T-helper 1 cell (primary cell): Measurements from ENCODE around the gene TMEM125.

Experiments
- DNase-seq, 5 donors: peaks; one replicate each; pipeline ENCODE4 v3.0.0-alpha.2; 2012 to 2020

TMEM125 gene

GRCh38 chr1:43247256-43247921, 22.4 kb upstream of the TMEM125 start:
- DNase-seq = no peak

GRCh38 chr1:43250351-43250761, 19.4 kb upstream of the TMEM125 start:
- DNase-seq = no peak

GRCh38 chr1:43251024-43251423, 18.8 kb upstream of the TMEM125 start:
- no peak for DNase-seq

GRCh38 chr1:43252225-43252624, 17.6 kb upstream of the TMEM125 start:
- no peak for DNase-seq

- DNase-seq = no peak
Measured at GRCh38 chr1:43253173-43253572, 16.6 kb upstream of the TMEM125 start.

- no peak for DNase-seq
Measured at GRCh38 chr1:43253876-43254275, 15.9 kb upstream of the TMEM125 start.

GRCh38 chr1:43255438-43256210, 14.2 kb upstream of the TMEM125 start:
- no peak for DNase-seq

GRCh38 chr1:43256675-43257570, 12.9 kb upstream of the TMEM125 start:
- DNase-seq = no peak

GRCh38 chr1:43258370-43258769, 11.4 kb upstream of the TMEM125 start:
- no peak for DNase-seq

- no peak for DNase-seq
Measured at GRCh38 chr1:43265431-43265830, 4.4 kb upstream of the TMEM125 start.

- no peak for DNase-seq
Measured at GRCh38 chr1:43266881-43267280, 2.9 kb upstream of the TMEM125 start.

- no peak for DNase-seq
Measured at GRCh38 chr1:43267291-43267805, 2.4 kb upstream of the TMEM125 start.

GRCh38 chr1:43267818-43268425, 1.9 kb upstream of the TMEM125 start:
- DNase-seq = no peak

- DNase-seq = no peak
Measured at GRCh38 chr1:43270421-43271095, 775 bp downstream of the TMEM125 start.

- DNase-seq = no peak
Measured at GRCh38 chr1:43271186-43272118, 1.7 kb downstream of the TMEM125 start.

- no peak for DNase-seq
Measured at GRCh38 chr1:43272161-43272560, 2.4 kb downstream of the TMEM125 start.

GRCh38 chr1:43272576-43273571, 3.1 kb downstream of the TMEM125 start:
- no peak for DNase-seq

- DNase-seq = no peak
Measured at GRCh38 chr1:43273708-43274107, 3.9 kb downstream of the TMEM125 start.

- DNase-seq = peak in 1 of 5 donors; percentile 90
Measured at GRCh38 chr1:43274125-43274803, 4.5 kb downstream of the TMEM125 start.
